Skeletal muscle cell (primary cell): ENCODE measurements around the gene CDH13.
A peak's percentile ranks its signal among the peaks of the same experiment; 100 is the strongest.

Experiments
- DNase-seq: peaks from one replicate; pipeline ENCODE4 v3.0.0-alpha.2; 2010; ENCODE audit warnings: low read depth
- H3K4me3 ChIP-seq: 2 replicates; pipeline ENCODE4 v1.5.1; 2011; ENCODE audit warnings: low read depth, mild to moderate bottlenecking, control low read depth, low read length, moderate library complexity

The CDH13 gene

DNA sequence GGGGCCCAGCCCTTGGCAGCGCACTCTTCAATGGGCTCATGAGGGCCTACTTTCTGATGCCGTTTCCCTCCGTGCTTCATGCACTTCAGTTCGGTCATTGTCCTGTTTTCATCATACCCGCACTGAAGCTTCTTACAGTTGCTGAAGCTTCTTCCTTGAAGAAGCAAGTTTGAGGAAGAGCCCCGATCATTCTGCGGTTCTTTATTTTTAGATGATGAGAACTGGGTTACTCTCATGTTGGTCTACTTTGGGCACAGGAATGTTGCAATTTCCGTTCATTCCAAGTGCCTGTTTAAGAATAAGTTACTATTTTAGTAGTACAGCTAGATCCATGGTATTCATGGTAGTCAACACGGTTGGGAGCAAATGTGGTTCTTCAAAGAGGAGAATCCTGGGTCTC lies 593.3 kb downstream of the CDH13 start:
- no peak for DNase-seq
- no peak overlapping the region for H3K4me3 ChIP-seq

DNA sequence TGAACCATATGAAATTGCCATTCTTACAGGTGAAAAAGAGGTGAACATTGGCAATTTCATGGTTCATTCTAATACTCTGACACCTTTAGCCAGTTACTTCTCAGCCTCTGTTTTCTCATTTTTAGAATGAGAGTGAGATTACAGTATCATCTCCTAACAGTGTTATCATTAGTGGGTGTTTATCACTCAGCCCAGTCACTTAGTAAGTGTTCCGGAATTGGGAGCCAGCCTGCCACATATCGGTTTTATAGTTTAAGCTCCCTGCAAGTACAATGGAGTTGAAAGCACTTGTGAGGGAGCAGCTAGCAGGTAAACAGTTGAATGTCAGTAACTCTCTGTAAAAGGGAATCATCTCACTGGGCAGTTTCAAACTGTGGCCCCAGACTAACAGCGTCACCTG lies 597.9 kb downstream of the CDH13 start:
- H3K4me3 ChIP-seq, result no peak overlapping the region
- no peak for DNase-seq

DNA sequence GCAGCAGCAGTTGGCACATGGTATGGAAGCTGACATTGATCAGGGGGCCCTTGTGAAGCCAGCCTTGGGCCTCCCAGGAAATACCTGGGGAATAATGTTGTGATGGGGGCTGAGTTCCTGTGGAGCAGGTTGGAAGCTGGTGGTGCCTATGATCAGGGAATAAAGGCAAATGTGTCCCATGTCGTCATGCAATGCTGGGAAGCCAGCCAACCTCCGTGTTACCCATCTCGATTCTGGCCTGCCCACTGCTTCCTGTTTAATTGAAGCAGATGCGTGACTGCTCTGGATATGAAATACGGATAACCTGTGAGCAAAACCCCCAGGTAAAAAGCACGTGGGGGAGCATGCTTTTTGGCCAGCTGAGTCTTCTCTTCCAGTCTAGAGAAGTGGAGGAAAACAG lies 600.6 kb downstream of the CDH13 start:
- H3K4me3 ChIP-seq, result no peak overlapping the region
- DNase-seq, result no peak

DNA sequence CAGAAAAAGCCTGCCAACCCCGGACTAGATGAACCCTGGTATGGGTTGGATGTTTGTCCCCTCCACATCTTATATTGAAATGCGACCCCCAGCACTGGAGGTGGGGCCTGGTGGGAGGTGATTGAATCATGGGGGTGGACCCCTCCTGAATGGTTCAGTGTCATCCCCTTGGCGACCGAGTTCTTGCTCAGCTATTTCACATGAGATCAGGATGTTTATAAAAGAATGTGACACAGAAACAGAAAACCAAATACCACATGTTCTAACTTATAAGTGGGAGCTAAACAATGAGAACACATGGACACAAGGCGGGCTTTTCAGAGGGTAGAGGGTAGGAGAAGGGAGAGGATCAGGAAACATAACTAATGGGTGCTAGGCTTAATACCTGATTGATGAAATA lies 605.0 kb downstream of the CDH13 start:
- peak; percentile 6 for DNase-seq
- H3K4me3 ChIP-seq, result no peak overlapping the region

DNA sequence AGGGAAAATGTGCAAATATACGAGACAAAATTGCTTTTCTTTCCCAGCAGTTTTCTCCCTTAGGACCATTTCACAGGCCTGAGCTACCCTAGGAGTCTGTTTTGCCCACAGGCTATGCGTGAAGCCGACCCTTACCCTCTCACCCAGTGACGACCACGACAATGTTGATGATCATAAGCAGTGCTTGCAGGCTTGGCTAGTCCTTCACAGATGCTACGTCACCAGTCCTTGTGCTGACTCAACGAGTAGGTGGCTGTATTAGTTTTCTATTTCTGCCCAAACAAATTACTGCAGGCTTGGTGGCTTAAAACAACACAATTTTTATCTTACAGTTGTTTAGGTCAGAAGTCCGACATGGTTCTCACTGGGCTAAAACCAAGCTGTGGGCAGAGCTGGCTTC lies 606.4 kb downstream of the CDH13 start:
- no peak overlapping the region for H3K4me3 ChIP-seq
- peak; percentile 35 for DNase-seq

DNA sequence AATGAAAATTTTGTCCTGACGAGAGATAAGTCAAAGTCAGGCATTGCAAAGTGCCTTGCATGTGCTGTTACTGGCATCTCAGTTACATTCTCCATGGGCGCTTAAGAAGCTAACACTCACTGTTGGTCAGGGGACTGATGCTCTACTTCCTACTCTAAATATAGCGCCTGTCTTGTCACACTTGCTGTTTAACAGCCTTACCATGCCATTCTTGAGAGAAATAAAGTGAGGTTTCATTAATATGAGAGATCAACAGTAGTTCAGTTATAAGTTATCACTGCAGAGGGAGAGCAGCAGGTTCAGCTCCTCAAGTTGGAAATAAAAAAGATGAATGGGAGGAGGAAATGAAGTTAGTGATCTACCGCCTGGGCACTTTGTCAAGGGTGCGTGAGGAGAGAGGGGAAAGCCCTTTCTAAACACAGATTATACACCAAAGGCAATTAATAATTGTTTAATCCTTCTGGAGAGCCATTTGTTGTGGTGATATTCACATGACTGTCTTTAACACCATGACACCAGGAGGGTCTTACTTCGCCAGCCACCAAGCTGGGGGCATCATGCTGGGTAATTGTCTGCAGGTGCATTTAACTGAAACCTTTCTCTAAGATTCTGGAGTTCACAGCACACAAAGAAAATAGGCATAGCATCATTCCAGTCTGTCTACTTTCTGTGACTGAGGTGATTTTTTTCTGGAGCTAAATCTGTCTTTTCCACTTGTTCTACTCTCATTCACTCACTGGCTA lies 612.4 kb downstream of the CDH13 start:
- DNase-seq, result no peak
- no peak overlapping the region for H3K4me3 ChIP-seq

DNA sequence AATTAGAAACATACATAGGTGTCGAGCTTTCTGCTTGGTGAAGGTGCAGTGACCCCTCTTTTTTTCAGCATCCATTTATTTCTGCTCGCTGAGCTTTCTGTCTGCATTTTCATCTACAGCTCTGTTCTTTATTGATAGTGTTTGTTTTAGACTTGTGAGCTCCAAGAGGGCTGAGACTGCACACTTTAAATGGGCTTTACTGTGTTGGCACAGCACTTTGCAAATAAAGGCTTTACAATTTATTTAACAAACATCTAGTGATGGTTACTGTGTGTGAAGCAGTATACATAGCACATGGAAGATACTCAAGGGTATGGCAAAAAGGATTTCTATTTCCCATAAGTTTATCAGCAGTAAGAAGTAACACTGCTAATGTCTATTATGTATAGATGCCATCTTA lies 617.3 kb downstream of the CDH13 start:
- DNase-seq, result no peak
- no peak overlapping the region for H3K4me3 ChIP-seq

DNA sequence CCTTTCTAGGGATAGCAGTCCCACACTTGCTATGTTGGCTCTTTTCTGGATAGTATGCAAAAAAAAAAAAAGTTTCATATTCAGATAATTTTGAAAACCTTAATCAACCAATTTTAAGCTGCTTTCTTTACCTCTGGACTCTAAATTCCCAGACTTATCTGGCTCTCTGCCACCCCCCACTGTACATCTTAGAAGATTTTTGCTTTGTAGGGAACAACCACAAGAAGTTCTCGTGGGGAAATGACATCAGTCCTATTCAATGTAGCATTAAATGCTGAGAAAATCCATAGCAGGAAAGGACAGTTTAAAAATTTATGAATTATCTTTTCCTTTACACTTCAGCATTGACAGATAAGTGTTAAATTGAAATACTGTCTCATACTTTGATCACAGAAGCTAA lies 618.3 kb downstream of the CDH13 start:
- peak; percentile 18 for DNase-seq
- H3K4me3 ChIP-seq, result no peak overlapping the region

DNA sequence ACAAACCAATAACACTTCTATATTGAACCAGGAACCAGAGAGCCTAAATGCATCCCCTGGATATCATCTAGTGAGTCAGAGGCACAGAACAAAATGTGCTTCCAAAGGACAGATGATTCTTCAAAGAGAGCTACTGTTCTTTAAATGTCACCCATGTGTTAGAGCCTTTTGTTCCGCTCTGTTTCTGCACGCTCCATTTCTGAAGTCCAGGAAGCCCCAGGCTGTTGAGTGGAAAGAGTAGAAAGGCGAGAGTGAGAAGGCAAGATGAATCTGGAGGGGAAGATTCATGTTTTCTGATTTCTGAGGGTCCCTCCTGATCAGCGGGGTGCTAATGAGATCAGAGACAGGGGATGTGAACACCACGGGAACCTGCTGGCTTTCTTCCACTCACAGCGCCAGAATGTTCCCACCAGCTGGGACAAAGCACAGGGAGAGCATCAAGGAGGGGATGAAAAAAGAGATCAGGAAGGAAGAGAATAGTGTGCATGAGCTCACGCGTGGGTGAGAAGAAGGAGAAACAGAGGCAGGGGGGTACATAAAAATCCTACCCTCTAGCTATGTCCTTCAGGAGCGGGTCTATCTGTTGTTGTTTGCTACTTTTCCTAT lies 621.1 kb downstream of the CDH13 start:
- no peak overlapping the region for H3K4me3 ChIP-seq
- DNase-seq, result no peak

DNA sequence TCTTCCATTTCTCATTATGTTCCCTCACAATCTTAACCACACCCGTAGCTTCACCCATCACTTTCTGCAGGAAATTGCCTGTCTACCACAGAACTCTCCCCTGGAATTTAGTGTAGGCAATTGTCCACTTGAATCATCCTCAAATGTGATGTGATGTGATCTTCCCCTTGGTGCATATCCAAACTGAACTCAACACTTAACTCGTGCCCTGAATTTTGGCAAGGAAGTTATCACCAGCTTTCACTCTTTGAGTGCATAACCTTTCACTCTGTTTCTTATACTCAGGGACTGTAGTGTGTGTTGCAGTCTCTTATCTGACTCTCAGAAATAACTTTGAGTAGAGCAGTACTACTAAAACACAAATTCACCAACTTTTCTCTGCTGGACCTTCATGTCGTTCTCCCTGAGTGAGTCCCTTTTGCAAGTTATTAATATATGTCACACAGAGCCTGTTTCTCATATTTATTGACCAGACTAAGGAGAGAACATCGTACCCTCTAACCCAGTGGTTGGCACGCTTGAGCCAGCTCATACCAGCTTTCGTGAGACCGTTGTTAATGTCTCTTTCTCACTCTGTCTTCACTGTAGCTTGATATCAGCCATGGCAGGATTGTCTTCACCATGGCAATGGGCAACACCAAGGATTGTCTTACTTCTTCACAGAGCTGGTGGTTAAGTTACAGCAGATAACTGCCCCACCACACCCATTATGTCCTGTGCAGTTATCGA lies 622.1 kb downstream of the CDH13 start:
- no peak overlapping the region for H3K4me3 ChIP-seq
- DNase-seq, result no peak

DNA sequence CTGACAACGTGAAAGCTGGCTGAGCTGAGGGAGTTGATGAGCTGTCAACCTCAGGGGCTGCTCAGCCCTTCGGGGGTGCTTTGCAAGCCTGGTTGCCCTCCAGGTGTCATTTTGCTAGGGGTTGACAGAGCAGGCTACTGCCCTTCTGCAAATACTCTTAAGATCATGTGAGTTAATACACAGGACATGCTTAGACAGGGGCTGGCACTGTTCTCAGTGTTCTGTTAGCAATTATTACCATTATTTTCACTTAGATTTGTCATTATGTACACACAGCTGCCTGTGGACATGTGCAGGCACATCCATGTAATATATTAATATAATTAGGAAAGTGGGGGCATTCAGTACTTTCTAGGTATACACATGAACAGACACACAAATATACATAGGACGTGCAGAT lies 626.8 kb downstream of the CDH13 start:
- no peak for DNase-seq

DNA sequence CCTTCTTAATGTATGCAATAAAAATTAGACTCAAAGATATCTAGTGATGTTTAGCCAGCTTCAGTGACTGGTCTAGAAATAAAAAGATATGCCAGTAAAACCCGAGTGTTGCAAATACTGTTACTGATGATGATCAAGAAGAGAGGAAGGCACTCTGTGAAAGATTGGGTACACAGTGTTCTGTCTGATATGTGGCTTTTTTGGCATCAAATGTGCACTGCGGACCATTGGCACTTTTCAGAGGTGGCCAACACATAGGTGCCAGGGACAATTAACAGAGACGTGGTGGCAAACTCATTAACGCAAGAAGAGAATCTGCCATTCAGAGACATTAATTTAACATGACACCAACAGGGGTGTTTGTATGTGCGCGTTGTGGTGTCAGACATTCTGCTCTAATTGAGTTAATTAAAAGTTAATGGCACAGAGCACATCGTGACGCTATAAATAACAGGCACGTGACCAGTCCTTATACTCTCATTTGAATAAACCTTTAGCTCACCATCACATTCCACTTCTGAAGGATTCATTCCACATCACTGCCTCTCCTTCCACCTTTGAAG lies 631.7 kb downstream of the CDH13 start:
- no peak overlapping the region for H3K4me3 ChIP-seq
- DNase-seq, result no peak

More for the DNA sequence above, 626.8 kb downstream of the CDH13 start:
- H3K4me3 ChIP-seq, result no peak overlapping the region

DNA sequence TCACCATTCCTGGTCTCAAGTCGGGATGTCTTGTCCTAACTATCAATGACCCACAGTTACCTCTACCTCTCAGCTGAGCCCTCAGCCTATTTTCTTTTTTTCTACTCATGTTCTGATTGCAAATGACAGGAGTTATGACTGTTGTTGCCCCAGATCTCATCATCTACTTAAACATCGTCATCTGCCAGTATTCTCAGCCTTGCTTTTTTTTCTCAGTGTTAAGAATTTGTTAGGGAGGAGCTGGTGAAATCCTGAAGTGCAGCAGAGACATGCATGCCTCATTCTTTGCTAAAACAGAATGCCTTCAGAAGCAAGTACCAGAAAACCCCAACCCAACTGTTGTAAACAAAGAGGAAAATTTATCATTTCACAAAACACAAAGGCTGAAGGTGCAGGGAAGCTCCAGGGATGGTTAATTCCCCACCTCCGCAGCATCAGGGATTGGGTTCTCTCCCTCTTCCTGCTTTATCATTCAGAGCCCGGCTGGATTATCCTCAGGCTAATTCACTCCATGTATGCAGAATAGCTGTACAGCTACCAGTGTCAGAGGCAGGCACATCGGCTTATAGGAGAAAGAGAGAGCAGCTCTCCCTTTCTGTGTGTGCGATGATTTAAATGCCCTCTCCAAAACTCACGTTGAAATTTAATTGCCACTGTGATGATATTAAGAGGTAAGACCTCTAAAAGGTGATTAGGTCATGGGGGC lies 640.2 kb downstream of the CDH13 start:
- no peak overlapping the region for H3K4me3 ChIP-seq
- no peak for DNase-seq

DNA sequence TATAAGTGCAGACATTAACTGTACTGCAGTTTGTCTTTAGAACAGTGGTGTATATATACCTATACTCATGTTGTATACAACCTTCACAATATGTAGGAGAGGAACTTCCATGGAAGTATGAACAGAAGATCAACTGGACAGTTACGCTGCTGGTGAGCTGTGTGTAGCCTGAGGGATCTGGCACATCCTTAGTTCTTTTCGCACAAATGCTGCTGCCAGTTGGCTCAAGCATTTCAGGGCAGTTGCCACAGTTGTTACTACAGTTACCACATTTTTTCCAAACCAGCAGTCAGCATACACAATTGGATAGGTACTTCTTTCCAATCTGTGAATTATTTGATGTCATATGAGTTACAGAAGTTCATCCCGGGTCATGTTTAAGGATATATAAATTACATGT lies 641.4 kb downstream of the CDH13 start:
- DNase-seq, result no peak
- no peak overlapping the region for H3K4me3 ChIP-seq

DNA sequence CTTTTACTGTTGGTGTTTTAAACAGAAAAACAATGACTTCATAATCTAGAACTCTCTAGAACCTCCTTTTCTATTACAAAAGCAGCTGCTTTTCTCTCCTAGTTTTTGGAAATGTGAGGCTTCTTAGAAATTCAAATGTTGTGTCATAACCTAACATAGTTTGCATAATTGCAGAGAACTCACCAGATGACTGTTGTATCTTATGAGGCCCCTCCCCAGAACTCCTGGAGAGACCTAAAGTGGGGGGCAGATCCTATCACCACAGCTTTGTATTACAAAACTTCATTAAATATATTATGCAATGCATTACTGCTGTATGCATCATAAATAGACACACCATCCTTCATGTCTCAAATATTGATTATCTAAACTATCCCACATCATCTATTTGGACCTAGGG lies 642.3 kb downstream of the CDH13 start:
- DNase-seq, result no peak
- H3K4me3 ChIP-seq, result no peak overlapping the region

DNA sequence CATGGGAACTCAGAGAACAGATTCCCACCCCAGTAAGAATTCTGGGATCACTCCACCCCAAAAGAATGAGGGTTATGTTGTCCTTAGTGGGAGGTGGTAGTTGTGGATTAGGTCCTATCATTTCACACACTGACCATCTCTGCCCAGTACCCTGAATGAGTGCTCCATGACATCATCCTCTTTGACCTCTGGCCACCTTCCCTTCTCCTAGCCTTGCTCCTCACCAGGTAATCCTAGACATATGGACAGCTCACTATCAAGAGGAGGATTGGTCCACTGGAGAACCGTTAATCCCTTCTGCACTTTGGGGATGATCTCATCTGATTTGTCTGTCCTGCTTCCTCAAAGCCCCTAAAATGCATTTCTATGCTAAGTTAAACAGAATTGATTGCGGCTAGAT lies 642.8 kb downstream of the CDH13 start:
- DNase-seq, result no peak

DNA sequence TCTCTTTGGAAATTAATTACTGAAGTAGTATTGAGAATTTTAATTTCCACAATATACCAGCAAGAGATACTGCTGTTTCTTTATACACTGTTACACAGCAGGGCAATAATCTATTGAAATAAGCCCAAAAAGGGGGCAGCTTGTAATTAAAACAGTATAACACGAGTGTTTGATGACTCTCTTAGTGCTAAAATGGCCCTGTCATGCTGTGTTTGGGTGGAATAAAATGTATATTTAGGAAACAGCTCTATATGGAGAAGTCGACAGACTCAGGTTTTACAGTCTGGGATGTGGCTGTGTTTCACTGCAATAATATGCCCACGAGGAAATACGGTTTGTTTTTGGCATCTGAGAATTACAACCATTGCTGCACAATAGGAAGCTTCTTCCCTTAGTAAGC lies 643.3 kb downstream of the CDH13 start:
- DNase-seq, result no peak
- no peak overlapping the region for H3K4me3 ChIP-seq

More for the DNA sequence above, 642.8 kb downstream of the CDH13 start:
- no peak overlapping the region for H3K4me3 ChIP-seq

DNA sequence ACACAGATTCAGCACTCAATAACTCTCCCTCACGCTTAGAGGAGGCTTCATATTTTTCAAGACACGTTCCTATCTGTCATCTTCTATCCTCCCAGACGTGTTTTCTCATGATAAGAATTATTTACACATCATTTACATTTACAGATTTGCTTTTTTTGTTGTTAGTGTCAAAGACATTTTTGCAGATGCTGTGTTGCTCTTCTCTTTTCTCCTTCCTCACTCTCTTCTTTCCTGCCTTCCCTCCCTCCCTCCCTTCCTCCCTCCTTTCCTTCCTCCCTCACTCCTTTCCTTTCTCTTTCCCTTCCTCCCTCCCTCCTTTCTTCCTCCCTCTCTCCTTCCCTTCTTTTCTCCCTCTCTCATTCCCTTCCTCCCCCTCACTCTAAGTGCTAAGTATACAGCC lies 643.9 kb downstream of the CDH13 start:
- no peak overlapping the region for H3K4me3 ChIP-seq
- DNase-seq, result no peak

DNA sequence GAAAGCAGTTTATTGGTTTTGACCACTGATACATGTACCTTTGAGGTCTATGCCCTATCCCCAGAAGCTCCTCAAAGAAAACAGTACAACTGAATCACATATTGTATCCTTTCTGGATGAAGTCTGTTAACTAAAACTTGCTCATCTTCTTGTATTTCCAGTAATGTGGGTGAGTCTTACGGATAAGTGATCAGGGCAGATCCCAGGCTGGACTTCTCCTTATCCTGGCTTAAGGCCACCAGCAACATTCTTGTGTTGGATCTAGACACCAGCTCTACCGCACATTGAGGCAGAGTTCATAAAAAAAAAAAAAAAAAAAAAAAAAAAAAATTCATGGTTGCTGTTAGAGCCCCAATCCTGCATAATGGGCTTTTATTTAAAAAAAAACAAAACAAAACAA lies 644.4 kb downstream of the CDH13 start:
- no peak for DNase-seq
- no peak overlapping the region for H3K4me3 ChIP-seq
